Uterus (tissue), 2 donors: ENCODE data around the gene SLC26A6.

Experiments
- CTCF ChIP-seq, 4 experiments: fragments of 200-600 bp in 2 of 4; fragments of 450-650 bp in 2 of 4; sonication (generic) in 2 of 4; IDR thresholded peaks; one replicate each; pipeline ENCODE4 v1.5.1; 2016 to 2019; ENCODE audit warnings: antibody characterized with exemption in 4 of 4, mild to moderate bottlenecking in 2 of 4, moderate library complexity in 1 of 4
- POLR2A ChIP-seq, 2 donors: fragments of 450-650 bp; IDR thresholded peaks; one replicate each; pipeline ENCODE4 v1.6.1; 2016; ENCODE audit warnings: antibody characterized with exemption in 2 of 2, mild to moderate bottlenecking in 1 of 2, moderate library complexity in 1 of 2

- TF ChIP-seq CTCF (IDR thresholded peaks at IDR 0.05) = no peak
- TF ChIP-seq POLR2A (IDR thresholded peaks at IDR 0.05) = no peak
These were observed 37.3 kb upstream of the SLC26A6 start for GRCh38 chr3:48672522-48672921.
